CD4-positive, alpha-beta T cell treated with Interleukin-10 for 1 hour (primary cell): ENCODE data around the gene NELFA.

Experiments
- DNase-seq: peaks from one replicate; pipeline ENCODE4 v3.0.0-alpha.2; 2020

The NELFA gene

DNA sequence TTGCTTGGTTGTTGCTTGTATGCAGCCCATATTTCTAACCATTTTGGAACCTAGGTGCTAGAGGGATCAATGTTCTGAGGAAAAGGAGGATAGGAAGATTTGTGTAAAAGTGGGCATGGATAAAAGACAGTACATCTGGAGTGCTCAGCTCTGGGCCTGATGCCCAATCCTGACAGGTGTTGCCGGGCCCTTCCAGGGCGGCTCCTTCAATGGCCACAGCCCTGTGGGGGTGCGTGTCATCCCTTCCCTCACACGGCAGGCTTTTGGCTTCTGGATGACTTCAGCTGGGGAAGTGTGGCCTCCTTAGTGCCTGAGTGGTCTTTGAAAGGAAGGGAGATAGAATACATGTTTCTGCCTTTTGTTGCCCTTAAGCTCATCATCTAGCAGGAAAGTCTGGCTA, 47.2 kb downstream of the NELFA start:
- no peak for DNase-seq

DNA sequence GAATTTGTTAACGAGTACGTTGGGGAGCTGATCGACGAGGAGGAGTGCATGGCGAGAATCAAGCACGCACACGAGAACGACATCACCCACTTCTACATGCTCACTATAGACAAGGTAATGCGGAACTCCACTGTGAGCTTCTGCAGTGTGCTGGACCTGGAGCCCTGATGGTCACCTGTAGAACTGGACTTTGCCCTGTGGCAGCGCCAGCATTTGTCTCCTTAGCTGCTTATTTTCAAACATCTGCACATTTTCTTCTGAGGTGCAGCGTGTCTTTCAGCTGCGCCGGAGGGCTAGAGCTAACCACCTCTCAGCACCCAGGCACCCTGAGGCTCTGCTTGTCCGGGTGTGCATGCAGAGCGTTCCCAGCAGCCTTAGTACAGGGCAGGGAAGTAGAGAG, 47.7 kb downstream of the NELFA start:
- DNase-seq, result no peak

GRCh38 chr4:1960170-1960825, 48.5 kb downstream of the NELFA start:
- no peak for DNase-seq

- no peak for DNase-seq
Measured at GRCh38 chr4:1959104-1959384, 49.7 kb downstream of the NELFA start.

- no peak for DNase-seq
Measured at GRCh38 chr4:1958276-1959103, 50.3 kb downstream of the NELFA start.

DNA sequence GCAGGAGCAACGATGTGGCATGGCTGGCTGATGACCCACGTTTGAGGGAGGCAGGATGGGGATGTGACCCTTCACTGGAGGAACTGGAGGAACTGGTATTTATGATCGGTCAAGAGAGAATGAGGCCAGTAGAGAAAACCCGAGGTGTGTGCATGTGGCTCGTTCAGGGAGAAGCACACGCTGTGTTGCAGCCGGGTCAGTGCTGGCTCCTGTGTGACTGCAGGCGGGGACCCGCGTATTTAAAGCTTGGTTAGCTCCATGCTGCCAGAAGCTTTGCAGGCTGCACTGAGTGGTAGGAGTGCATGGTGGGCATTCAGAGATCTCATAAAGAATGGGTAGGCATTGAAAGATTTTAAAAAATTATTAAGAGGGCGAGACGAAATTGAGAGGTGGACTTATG, 52.1 kb downstream of the NELFA start:
- DNase-seq, result no peak

- no peak for DNase-seq
Measured at GRCh38 chr4:1953335-1953734, 55.4 kb downstream of the NELFA start.

GRCh38 chr4:1952719-1953118, 56.1 kb downstream of the NELFA start:
- DNase-seq, result no peak

- no peak for DNase-seq
Measured at GRCh38 chr4:1952058-1952700, 56.6 kb downstream of the NELFA start.

DNA sequence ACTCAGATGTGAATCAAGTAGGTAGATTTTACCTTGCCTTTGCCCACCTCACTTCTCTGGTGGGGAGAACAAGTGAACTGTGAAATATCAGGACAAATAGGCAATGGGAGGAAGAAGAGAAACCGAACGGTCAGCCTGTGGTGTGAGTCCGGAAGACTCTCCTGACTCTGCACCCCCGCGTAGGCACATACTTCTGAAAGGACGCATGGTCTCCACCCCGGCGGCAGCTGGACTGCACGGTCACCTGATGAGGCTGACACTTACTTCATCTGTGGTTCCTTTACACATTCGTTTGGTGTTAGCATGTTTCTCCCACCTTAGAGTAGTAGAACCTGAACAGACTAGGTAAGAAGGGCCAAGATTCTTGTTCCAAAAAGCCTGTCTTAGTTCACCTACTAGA, 58.4 kb downstream of the NELFA start:
- no peak for DNase-seq

GRCh38 chr4:1948892-1949436, 59.8 kb downstream of the NELFA start:
- no peak for DNase-seq

- DNase-seq, result no peak
Measured at GRCh38 chr4:1948232-1948631, 60.5 kb downstream of the NELFA start.

- DNase-seq, result no peak
Measured at GRCh38 chr4:1945912-1946311, 62.9 kb downstream of the NELFA start.

GRCh38 chr4:1945124-1945895, 63.5 kb downstream of the NELFA start:
- DNase-seq, result no peak

DNA sequence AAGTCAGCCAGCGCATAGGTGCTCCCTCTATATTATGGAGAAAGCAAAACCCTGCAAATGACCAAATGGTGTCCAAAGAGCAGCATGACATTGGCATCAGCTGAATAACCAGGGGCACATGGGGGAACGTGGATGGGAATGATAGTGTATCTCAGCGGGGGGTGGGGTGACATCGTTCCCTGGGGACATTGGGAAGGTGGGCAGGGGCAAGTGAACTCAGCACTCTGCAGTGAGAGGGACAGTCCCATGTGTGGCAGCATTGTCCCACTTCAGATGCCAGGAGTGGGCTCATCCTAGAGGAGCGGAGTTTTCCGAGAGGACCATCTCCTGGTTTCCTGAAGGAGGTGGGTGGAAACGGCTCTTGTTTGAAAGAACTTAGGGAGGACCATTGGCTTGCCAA, 64.8 kb downstream of the NELFA start:
- no peak for DNase-seq

DNA sequence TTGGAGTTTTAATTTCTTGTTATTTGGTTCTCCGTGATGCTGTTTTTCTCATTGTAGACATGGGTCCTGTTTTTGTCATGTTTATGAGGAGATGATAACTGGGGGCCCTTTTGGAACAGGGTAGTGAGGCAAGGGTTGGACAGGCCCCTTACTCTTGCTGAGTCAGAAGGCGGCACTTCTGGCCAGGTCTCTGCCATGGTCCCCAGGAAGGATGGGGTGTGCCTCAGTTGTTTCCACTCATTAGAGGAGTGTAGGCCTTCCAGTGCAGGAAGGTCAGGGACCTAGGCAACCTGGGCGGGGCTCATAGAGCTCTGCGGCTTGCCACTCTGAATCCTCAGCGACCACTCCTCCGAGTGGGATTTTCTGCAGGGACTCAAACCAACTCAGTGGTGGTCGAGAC, 68.2 kb downstream of the NELFA start:
- no peak for DNase-seq

- DNase-seq, result no peak
Measured at GRCh38 chr4:1939664-1940509, 68.9 kb downstream of the NELFA start.

DNA sequence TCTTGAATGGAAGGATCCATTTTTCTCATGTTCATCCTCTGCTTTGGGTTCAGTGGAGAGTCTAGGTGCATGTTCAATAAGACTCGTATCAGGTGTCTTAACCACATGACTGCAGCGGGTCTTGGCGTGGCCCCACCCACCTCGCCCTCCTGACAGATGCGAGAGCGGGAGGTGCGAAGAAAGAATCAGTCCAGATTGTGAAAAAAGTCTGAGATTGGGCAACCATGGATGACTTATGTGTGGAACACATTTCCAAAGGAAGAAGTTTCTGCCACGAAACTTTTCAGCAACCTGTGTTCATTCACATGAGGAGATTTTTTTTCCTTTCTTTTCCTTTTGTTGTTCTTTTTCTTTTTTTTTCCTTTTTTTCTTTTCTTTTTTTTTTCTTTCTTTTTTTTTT, 70.7 kb downstream of the NELFA start:
- no peak for DNase-seq

DNA sequence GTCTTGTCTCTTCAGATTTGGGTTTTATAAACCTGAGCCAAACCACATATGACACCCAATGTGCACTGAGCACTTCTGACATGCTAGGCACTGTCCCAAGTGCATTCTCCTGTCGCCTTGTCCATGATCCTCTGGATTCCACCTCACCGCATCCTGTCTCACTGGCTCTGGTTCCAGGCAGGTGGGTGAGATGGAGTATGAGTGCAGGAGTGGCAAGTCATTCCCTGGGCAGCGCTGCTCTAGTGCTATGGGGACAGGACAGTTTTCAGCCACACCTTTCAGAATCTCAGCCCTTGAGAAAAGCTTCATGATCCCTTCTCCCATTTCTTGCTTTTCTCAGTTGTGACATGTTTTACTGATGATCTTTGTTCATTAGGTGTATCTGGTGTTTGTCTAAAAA, 71.2 kb downstream of the NELFA start:
- DNase-seq, result no peak

DNA sequence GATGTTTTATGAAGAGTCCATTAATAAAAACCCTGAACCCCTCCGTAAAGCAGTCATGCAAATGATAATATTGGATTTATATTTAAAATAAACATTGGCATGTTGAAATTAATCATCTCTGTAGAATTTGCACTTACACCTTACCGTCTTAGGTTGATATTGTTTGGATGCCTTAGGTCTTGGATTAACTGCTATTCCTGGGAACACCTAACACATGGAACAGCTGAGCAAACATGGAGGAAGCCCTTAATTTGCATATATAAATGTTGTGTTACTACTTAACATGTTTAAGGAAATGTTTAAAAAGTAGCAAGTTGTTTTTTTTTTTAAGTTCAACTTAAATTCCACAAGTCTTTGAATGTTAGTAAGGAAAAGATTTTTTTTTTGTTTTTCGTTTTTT, 75.1 kb downstream of the NELFA start:
- DNase-seq, result no peak

DNA sequence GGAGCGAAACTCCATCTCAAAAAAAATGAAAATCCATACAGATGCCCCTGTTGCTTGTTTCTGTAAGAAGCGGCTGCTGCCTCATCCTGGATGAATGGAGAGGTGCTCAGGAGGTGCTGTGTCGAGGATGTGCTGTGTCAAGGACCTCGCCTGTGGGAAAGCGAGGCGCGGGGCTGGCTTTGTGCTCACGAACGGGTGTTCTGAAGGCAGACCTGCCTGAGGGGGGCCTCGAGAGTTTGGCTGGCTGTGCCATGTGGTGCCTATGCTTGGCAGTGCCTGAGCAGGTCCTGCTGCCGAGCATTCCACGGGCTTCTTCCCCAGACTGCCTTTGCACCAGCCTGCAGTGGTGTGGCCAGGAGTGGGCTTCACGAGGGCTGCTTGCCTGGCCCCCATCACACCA, 76.0 kb downstream of the NELFA start:
- no peak for DNase-seq
